GM10266 (cell line): ENCODE measurements around the gene ACOT7.

Experiments
- DNase-seq: peaks from one replicate; pipeline ENCODE4 v3.0.0; 2012; ENCODE audit errors: extremely low spot score
- TF ChIP-seq, protein P1 (sequence below): IDR thresholded peaks from 2 replicates; pipeline ENCODE4 v1.5.1; 2012; ENCODE audit warnings: mild to moderate bottlenecking, low read depth; ENCODE audit not compliant: control insufficient read depth, insufficient read depth; ENCODE audit errors: missing control alignments

ACOT7 gene

DNA sequence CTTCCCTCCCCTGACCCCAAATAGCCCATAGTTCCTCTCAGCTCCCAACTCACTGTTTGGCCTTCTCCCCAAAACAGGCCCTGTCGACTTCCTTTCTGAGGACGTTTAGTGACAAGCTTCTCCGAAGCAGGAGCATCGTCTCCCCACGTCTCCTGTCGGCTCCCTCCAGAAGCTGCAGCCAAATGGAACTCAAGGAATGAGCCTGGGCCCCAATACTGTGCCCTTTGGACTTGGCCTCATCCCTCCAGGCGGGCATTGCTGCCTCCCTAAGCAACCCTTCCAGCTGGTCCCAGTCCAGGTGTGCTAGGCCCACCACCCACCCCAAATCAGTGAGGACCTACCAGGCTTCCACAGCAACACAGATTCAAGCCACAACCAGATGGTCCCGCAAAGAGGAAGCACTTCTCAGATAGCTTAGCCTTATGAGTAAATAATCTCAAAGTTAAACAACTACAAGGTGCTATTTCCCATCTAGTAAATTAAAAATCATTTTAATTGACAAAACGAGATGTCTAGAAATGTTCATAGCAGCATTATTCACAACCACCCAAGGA, 33.0 kb downstream of the ACOT7 start:
- TF ChIP-seq, protein P1, sequence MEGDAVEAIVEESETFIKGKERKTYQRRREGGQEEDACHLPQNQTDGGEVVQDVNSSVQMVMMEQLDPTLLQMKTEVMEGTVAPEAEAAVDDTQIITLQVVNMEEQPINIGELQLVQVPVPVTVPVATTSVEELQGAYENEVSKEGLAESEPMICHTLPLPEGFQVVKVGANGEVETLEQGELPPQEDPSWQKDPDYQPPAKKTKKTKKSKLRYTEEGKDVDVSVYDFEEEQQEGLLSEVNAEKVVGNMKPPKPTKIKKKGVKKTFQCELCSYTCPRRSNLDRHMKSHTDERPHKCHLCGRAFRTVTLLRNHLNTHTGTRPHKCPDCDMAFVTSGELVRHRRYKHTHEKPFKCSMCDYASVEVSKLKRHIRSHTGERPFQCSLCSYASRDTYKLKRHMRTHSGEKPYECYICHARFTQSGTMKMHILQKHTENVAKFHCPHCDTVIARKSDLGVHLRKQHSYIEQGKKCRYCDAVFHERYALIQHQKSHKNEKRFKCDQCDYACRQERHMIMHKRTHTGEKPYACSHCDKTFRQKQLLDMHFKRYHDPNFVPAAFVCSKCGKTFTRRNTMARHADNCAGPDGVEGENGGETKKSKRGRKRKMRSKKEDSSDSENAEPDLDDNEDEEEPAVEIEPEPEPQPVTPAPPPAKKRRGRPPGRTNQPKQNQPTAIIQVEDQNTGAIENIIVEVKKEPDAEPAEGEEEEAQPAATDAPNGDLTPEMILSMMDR = no peak
- DNase-seq = no peak

DNA sequence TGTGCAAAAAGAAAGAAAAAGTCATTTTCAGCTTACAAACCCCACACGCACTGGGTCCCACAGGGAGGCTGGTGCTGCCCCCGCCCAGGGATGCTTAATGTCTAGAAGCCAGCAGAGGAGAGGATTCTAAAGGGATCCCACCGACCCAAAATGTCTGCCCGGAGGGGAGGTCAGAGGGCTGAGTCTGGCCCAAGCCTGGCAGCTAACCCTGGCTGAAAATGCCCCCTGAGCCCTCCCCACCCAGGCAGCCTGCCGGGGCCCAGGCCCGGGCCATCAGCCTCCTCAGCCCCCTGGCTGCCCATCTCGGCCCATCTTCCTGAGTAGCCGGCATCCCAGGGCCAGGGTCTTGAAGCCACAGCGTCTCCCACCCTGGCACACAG, 33.5 kb downstream of the ACOT7 start:
- TF ChIP-seq, protein P1 = no peak
- DNase-seq = no peak

DNA sequence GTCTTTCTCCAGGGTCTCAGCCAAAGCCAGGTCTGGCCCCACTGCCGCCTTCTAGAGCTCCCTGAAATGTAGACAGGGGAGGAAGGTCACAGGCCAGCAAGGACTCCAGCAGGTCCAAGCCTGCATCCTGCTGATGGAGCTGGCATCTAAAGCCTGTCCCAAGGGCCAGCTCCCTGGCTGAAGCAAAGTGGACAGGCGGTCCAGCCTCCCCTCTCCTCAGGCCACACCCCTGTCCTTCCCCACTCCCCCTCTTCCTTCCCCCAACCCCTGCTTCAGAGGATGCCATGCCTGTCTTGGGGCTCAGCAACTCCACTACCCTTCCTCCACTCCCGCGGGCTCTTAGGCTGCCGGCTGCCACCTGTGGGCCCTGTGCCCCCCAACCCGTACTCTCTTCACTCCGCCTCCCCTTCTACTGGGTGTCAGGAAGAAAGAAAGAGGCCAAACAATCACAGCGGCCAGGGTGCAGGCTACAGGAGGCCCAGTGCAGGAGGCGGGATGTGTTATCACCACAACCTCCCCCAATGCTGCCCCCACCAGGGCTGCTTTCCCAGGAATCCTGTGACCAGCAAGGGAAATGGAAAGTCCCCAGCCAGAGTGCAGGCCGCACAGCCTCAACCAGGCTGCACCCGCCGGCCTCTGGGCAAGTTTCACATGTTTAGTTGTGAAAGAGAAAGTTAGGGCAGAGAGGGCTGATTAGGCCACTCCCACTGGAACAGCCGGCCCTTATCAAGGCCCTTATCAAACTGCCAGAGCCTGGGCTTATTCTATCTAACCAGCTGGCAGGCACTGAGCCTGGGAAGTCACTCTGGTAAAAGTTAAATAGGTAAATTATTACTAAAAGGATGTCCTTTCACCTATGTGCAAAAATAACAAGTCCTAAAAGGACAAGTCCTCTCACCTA, 34.1 kb downstream of the ACOT7 start:
- DNase-seq = peak; percentile 77
- TF ChIP-seq, protein P1 = no peak

DNA sequence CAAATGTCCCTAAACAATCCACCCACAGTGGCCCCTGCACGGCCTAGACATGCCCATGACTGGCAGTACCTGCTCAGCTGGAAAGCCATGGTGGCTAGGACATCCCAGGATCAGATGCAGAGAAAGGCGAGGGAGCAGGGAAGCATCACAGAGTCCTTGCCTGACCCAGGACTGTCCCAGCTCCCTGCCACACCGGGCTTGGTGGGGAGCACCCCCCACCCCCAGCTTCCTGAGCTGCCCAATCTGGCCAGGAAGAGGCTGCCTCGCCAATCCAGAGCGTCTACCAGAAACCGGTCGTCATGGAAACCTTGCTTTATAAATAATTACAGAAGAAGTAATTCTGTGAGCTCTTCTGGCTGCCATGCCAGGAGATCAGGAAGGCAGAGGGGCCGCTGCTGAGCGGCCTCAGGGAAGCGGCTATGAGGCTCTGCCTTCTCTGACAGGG, 34.8 kb downstream of the ACOT7 start:
- TF ChIP-seq, protein P1 = no peak
- peak; percentile 69 for DNase-seq

DNA sequence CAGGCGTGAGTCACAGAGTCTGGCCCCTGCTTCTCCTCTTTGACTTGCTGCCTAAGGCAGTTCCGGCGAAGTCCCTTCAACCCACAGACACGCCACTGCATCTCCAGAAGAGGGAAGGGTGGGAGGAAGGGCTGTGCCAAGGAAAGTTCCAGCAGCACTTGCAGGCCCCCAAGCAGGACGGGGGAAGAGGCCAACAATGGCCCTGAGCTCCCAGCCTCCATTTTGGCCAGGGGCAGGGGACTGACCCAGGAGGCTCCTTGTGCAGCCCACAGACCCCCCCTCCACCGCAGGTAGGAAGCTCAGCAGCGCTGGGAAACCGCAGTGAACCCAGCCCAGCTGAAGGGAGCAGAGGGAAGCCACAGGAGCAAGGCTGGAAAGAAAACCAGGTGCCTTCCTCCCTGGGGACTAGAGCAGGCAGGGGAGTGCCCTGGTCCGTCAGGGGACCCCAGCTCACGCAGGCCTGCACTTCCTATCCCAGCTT, 35.4 kb downstream of the ACOT7 start:
- no peak for DNase-seq
- TF ChIP-seq, protein P1 = no peak

DNA sequence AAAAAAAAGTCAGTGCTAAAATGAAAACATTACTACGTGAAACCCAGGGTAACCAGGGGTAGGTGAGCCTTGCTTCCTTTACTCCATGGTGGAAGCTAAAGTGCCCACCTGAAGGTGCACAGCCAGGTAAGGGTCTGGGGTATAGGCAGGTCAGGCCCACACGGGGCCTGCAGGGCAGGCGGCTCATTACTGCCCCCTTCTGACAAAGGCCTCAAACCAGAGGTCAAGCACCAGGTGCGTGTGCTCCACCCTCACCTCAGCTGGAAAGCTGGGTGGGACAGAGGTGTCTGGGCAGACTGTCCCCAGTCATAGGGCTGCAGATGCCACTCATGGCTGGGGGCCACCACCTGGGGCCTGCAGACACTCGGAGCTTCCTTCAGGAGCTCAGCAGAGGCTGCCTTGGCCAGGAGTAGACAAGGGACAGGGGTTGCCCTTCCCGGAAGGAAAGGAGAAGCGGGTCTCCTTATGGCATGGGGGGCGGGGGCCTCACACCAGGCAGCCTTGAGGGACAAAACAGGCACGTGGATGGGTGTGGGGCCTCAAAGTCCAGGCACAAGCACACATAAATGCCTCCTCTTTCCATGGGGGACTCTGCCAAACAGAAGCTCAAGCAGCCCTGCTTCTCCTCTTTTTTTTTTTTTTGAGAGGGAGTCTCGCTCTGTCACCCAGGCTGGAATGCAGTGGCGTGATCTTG, 36.2 kb downstream of the ACOT7 start:
- no peak for DNase-seq
- TF ChIP-seq, protein P1 = peak; percentile 32
